OCI-LY1 (cell line): ENCODE results near the gene ZNF441.

Experiments
- CTCF ChIP-seq: fragments of 200-600 bp; sonication (generic), shearing (Covaris generic); IDR thresholded peaks from 2 replicates; pipeline ENCODE4 v1.5.1; 2017; ENCODE audit warnings: mild to moderate bottlenecking, antibody characterized with exemption, low read length, moderate library complexity, mixed read lengths
- EZH2 ChIP-seq: fragments of 200-600 bp; sonication (generic), shearing (Covaris generic); IDR thresholded peaks from 2 replicates; pipeline ENCODE4 v1.8.0; 2017; ENCODE audit warnings: borderline replicate concordance, mixed run types, mild to moderate bottlenecking, antibody characterized with exemption, low read length, moderate library complexity, mixed read lengths

- TF ChIP-seq EZH2 (no peak), CTCF (peak; percentile 16; the same call in 1 of the 2 replicates)
These were observed 28.6 kb upstream of the ZNF441 start for GRCh38 chr19:11737964-11738745.
